Psoas muscle (tissue), 8 donors: ENCODE data around the gene CNIH4. TPM values are rescaled to one million over a fixed set of nuclear protein-coding genes. Genes with fewer than 3 reads are reported as not detected.
A peak's percentile ranks its signal among the peaks of the same experiment; 100 is the strongest.

Experiments used
- ATAC-seq, 4 donors: fragments of 200-7000 bp; cut with Tn5 transposase; one replicate each; pipeline ENCODE4 v1.9.1; 2020; ENCODE audit warnings: moderate library complexity in 3 of 4, mild to moderate bottlenecking in 2 of 4
- DNase-seq, 2 donors: peaks; one replicate each; pipeline ENCODE4 v3.0.0-alpha.2; 2020
- H3K27ac ChIP-seq: fragments of 200-600 bp; one replicate; pipeline ENCODE4 v1.8.0; 2022
- H3K27me3 ChIP-seq, 3 donors: fragments of 200-600 bp in 1 of 3; one replicate each; pipeline versions ENCODE4 v1.6.1 to v1.8.0; 2013 to 2022; ENCODE audit warnings: low read length in 2 of 3, mild to moderate bottlenecking in 2 of 3, moderate library complexity in 1 of 3; ENCODE audit not compliant: insufficient read depth in 3 of 3
- H3K36me3 ChIP-seq, 2 donors: fragments of 200-600 bp in 1 of 2; one replicate each; pipeline versions ENCODE4 v1.6.1 to v1.8.0; 2013 to 2022; ENCODE audit warnings: low read depth in 1 of 2, mild to moderate bottlenecking in 1 of 2, moderate library complexity in 1 of 2; ENCODE audit not compliant: insufficient read depth in 1 of 2
- H3K4me1 ChIP-seq: fragments of 200-600 bp; one replicate; pipeline ENCODE4 v1.8.0; 2022
- H3K4me3 ChIP-seq: fragments of 200-600 bp; one replicate; pipeline ENCODE4 v1.8.0; 2022; ENCODE audit warnings: mild to moderate bottlenecking
- H3K9me3 ChIP-seq: fragments of 200-600 bp; one replicate; pipeline ENCODE4 v1.8.0; 2022
- CTCF ChIP-seq: fragments of 200-600 bp; IDR thresholded peaks from one replicate; pipeline ENCODE4 v1.8.0; 2022; ENCODE audit warnings: antibody characterized with exemption
- WGBS, 3 donors: extraction: QIAGEN DNeasy Blood & Tissue Kit; methylation state at CpG; one replicate each; pipeline versions ENCODE4 v1.1.6 to v1.1.7; 2013; 5-methylcytosine and 5-hydroxymethylcytosine counted together
- intact Hi-C, 2 donors: fragments of 100-400 bp; cut with DNase I; formaldehyde crosslinking; loops; one replicate each; pipeline versions ENCODE4 v1.11.0 to v1.14.2; 2022
- polyA plus RNA-seq, 3 donors: library from polyadenylated mRNA; stranded (reverse); fragments of 200-250 nt; gene quantifications; one replicate each; pipeline ENCODE4 v1.2.3, GENCODE V29; 2013
- total RNA-seq, 4 donors: library from RNA; stranded (reverse); fragmentation: NEBNext Ultra II Directional in 2 of 4; extraction: Animal tissue kit (Norgen Biotek cat#: 25700) in 2 of 4; gene quantifications; one replicate each; pipeline versions ENCODE4 v1.2.1 to v1.2.4, GENCODE V29; 2021 to 2023
- donor health status: healthy with polysubstance abuse.
- donor health status: DM: no; HTN: no; CAD: no; lungs with moderate emphysema.
- donor health status: Bipolar disorder and iron deficiency.
- donor health status: healthy.
- donor health status: DM: yes; HTN: yes; CAD: no.
- donor health status: DM: no; HTN: no; CAD: no.
- donor health status: DM: no; HTN: no; CAD: no.
- donor health status: DM: yes; HTN: yes; CAD: no.

CNIH4 gene
- total and polyA plus RNA-seq, 7 donors = 29.7 to 103 (median 38.4) TPM

DNA sequence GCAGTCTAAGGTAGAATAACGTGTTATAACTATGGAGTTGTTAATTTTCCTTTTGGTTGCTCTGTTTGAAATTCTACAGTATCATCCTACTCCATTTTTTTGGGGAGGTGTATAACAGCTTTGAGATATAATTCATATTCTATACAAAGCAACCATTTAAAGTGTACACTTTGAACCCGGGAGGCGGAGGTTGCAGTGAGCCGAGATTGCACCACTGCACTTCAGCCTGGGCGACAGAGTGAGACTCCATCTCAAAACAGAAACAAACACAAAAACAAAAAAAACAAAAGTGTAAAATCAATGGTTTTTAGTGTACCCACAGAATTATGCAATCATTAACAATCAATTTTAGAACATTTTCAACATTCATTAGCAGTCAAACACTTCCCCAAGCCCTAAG, 33.8 kb downstream of the CNIH4 start:
- 94 to 98% (median 96%) methylated on average over 5 of the region's 5 CpGs for WGBS, 3 donors

GRCh38 chr1:224392411-224393249, 36.0 kb downstream of the CNIH4 start:
- Histone ChIP-seq H3K27ac (no peak overlapping the region), H3K4me3 (no peak overlapping the region), H3K9me3 (no peaks in the 10 kb centered on the region), H3K36me3 (peaks cover 4 to 99% of the 10 kb centered on the region in 2 donors), H3K27me3 (no peaks in the 10 kb centered on the region), H3K4me1 (no peaks in the 10 kb centered on the region)
- intact Hi-C loops = loop anchor here (5.0 to 10.0 kb wide), 2 partner anchors 35 to 98 kb away; no protein-coding TSS in a partner anchor
- 81 to 94% (median 93%) methylated on average over 4 of the region's 4 CpGs for WGBS, 3 donors
- no peak for TF ChIP-seq CTCF
- no peak for ATAC-seq
- DNase-seq = no peak

More for the DNA sequence above, 33.8 kb downstream of the CNIH4 start:
- no peak for TF ChIP-seq CTCF
- H3K9me3 ChIP-seq = no peaks in the 10 kb centered on the region
- no peak overlapping the region for H3K27ac ChIP-seq
- DNase-seq (no peak), ATAC-seq (no peak)
- no peak overlapping the region for H3K4me3 ChIP-seq
- peaks cover 2 to 99% of the 10 kb centered on the region in 2 donors for H3K36me3 ChIP-seq
- no peaks in the 10 kb centered on the region for H3K27me3 ChIP-seq
- H3K4me1 ChIP-seq = no peaks in the 10 kb centered on the region
- intact Hi-C loops = loop anchor here (5.0 to 10.0 kb wide), 2 partner anchors 37 to 96 kb away; no protein-coding TSS in a partner anchor

- no peaks in the 10 kb centered on the region for H3K9me3 ChIP-seq
- intact Hi-C loops = loop anchor here (5.0 to 10.0 kb wide), 2 partner anchors 34 to 98 kb away; no protein-coding TSS in a partner anchor
- no peak overlapping the region for H3K27ac ChIP-seq
- peaks cover 4 to 99% of the 10 kb centered on the region in 2 donors for H3K36me3 ChIP-seq
- no peak for TF ChIP-seq CTCF
- H3K27me3 ChIP-seq = no peaks in the 10 kb centered on the region
- ATAC-seq (no peak), DNase-seq (no peak)
- no peak overlapping the region for H3K4me3 ChIP-seq
- WGBS, 3 donors = 76 to 84% (median 78%) methylated on average over 3 of the region's 3 CpGs
- no peaks in the 10 kb centered on the region for H3K4me1 ChIP-seq
These were observed 36.6 kb downstream of the CNIH4 start for GRCh38 chr1:224393294-224393693.

DNA sequence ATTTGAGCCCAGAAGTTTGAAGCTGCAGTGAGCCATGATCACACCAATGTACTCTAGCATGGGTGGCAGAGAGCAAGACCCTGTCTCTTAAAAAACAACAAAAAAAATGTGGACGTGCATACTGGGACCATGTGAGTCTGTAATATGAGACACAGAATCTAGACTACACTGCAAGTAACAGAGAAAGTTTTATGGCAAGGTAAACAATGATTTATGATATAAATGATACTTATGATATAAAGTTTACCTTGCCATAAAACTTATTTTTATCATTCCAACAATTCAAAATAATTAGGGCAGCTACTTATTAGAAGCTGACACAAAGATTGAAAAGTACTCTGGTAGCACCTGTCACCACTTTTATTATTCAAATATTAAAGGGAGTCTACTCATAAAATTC, 43.2 kb downstream of the CNIH4 start:
- ATAC-seq (peak in 1 of 4 donors; percentile 10), DNase-seq (no peak)
- Histone ChIP-seq H3K4me3 (no peak overlapping the region), H3K9me3 (no peaks in the 10 kb centered on the region), H3K27ac (no peak overlapping the region), H3K4me1 (no peaks in the 10 kb centered on the region), H3K36me3 (peaks cover 10 to 100% of the 10 kb centered on the region in 2 donors), H3K27me3 (no peaks in the 10 kb centered on the region)
- intact Hi-C loops = loop anchor here in 1 of 2 donors (10.0 kb wide), 1 partner anchor 105 kb away; no protein-coding TSS in a partner anchor
- WGBS, 3 donors = 48 to 60% (median 54%) methylated on average over 1 of the region's 1 CpG
- TF ChIP-seq CTCF = no peak
